Activated CD4-positive, alpha-beta T cell treated with anti-CD3 and anti-CD28 coated beads for 36 hours (primary cell): ENCODE results near the gene RAD51B. TPM values are rescaled to one million over a fixed set of nuclear protein-coding genes. Genes with fewer than 3 reads are reported as not detected.

Experiments used
- ATAC-seq: fragments of 200-7000 bp; cut with Tn5 transposase; one replicate; pipeline ENCODE4 v1.10.0; 2021; ENCODE audit warnings: mild to moderate bottlenecking, moderate library complexity
- CTCF ChIA-PET: fragments of 350-600 bp; sonication (Branson Sonifier 250); formaldehyde crosslinking; loops from one replicate; lab custom pipeline; 2021; ENCODE audit warnings: antibody characterized with exemption; lab: Charles Lee
- POLR2A ChIA-PET: fragments of 350-600 bp; sonication (Branson Sonifier 250); formaldehyde crosslinking; loops from one replicate; lab custom pipeline; 2021; ENCODE audit warnings: antibody characterized with exemption, inconsistent platforms; lab: Charles Lee
- DNase-seq: peaks from one replicate; pipeline ENCODE4 v3.0.0-alpha.2; 2020
- H3K27ac Mint-ChIP-seq: one replicate; pipeline ENCODE4 v1.8.0; 2021; ENCODE audit warnings: mixed read lengths
- H3K27me3 Mint-ChIP-seq: one replicate; pipeline ENCODE4 v1.8.0; 2021; ENCODE audit warnings: mixed read lengths
- H3K36me3 Mint-ChIP-seq: one replicate; pipeline ENCODE4 v1.8.0; 2021; ENCODE audit warnings: low read depth, mixed read lengths
- H3K4me1 Mint-ChIP-seq: one replicate; pipeline ENCODE4 v1.8.0; 2021; ENCODE audit warnings: mixed read lengths
- H3K4me3 Mint-ChIP-seq: one replicate; pipeline ENCODE4 v1.8.0; 2021; ENCODE audit warnings: mild to moderate bottlenecking, moderate library complexity, mixed read lengths
- H3K9me3 Mint-ChIP-seq: one replicate; pipeline ENCODE4 v1.8.0; 2021; ENCODE audit warnings: low read depth, mixed read lengths
- intact Hi-C, 2 experiments: fragments of 100-400 bp; cut with DNase I in 1 of 2; cut with micrococcal nuclease in 1 of 2; formaldehyde crosslinking; loops; one replicate each; pipeline versions ENCODE4 v1.14.2 to v1.15.1; 2022 to 2024; cut with DNase I, micrococcal nuclease
- total RNA-seq, 2 experiments: library from RNA; stranded (reverse); gene quantifications; one replicate each; pipeline ENCODE4 v1.2.3, GENCODE V29; 2021

RAD51B gene
- total RNA-seq, 2 experiments from 2014 or later, result 26.4 to 39.9 TPM

- DNase-seq, result no peak
- ChIA-PET POLR2A (no interaction called here), CTCF (no interaction called here)
- Mint-ChIP-seq H3K4me1 (peaks cover 6% of the 10 kb centered on the region), H3K9me3 (no peaks in the 10 kb centered on the region), H3K27me3 (no peaks in the 10 kb centered on the region), H3K36me3 (no peaks in the 10 kb centered on the region), H3K4me3 (no peak overlapping the region), H3K27ac (no peak overlapping the region)
- no peak for ATAC-seq
- intact Hi-C loops, result no loop called here
Observed at GRCh38 chr14:68551045-68551683, 731.6 kb downstream of the RAD51B start.

GRCh38 chr14:68552075-68552474 lies 732.5 kb downstream of the RAD51B start:
- intact Hi-C loops, result no loop called here
- CTCF ChIA-PET, result no interaction called here
- Mint-ChIP-seq H3K9me3 (no peaks in the 10 kb centered on the region), H3K27ac (no peak overlapping the region), H3K4me3 (no peak overlapping the region), H3K27me3 (no peaks in the 10 kb centered on the region), H3K36me3 (no peaks in the 10 kb centered on the region), H3K4me1 (peaks cover 6% of the 10 kb centered on the region)
- no peak for DNase-seq
- ATAC-seq, result no peak
- POLR2A ChIA-PET, result no interaction called here

- CTCF ChIA-PET, result no interaction called here
- Mint-ChIP-seq H3K27ac (no peak overlapping the region), H3K9me3 (no peaks in the 10 kb centered on the region), H3K4me3 (no peak overlapping the region), H3K27me3 (no peaks in the 10 kb centered on the region), H3K36me3 (no peaks in the 10 kb centered on the region), H3K4me1 (peaks cover 6% of the 10 kb centered on the region)
- intact Hi-C loops, result no loop called here
- POLR2A ChIA-PET, result no interaction called here
- DNase-seq, result no peak
- no peak for ATAC-seq
Observed at GRCh38 chr14:68552602-68553001, 733.0 kb downstream of the RAD51B start.

GRCh38 chr14:68553311-68553710 lies 733.7 kb downstream of the RAD51B start:
- H3K4me3 Mint-ChIP-seq, result no peak overlapping the region
- CTCF ChIA-PET, result interaction anchor here (0.7 kb wide), 1 partner anchor 291 kb away, joined by 3 read pairs; no protein-coding TSS in a partner anchor
- intact Hi-C loops, result no loop called here
- no peaks in the 10 kb centered on the region for H3K36me3 Mint-ChIP-seq
- no peaks in the 10 kb centered on the region for H3K9me3 Mint-ChIP-seq
- peaks cover 6% of the 10 kb centered on the region for H3K4me1 Mint-ChIP-seq
- POLR2A ChIA-PET, result no interaction called here
- ATAC-seq, result no peak
- H3K27me3 Mint-ChIP-seq, result no peaks in the 10 kb centered on the region
- no peak overlapping the region for H3K27ac Mint-ChIP-seq
- DNase-seq, result no peak

DNA sequence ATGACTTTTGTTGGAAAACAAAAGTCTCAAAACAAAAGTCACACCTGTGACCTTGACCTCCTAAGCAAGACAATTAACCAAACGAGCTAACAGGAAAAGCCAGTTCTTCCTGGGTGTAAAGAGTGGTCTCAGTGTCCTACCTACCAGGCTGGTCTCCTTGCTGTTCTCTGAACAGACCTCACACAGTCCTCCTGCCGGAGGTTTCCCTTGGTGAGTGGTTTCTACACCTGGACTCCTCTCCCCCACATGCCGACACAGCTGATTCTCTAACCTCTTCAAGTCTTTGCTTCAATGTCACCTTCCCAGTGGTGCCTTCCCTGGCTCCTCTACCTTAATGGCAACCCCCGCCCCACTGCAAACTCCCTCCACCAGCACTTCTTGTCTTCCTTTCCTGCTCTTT lies 734.7 kb downstream of the RAD51B start:
- Mint-ChIP-seq H3K27me3 (no peaks in the 10 kb centered on the region), H3K36me3 (no peaks in the 10 kb centered on the region), H3K4me3 (no peak overlapping the region), H3K4me1 (peaks cover 6% of the 10 kb centered on the region), H3K9me3 (no peaks in the 10 kb centered on the region), H3K27ac (no peak overlapping the region)
- DNase-seq, result no peak
- ATAC-seq, result no peak
- POLR2A ChIA-PET, result no interaction called here
- intact Hi-C loops, result no loop called here
- CTCF ChIA-PET, result interaction anchor here (0.7 kb wide), 1 partner anchor 290 kb away, joined by 3 read pairs; no protein-coding TSS in a partner anchor

DNA sequence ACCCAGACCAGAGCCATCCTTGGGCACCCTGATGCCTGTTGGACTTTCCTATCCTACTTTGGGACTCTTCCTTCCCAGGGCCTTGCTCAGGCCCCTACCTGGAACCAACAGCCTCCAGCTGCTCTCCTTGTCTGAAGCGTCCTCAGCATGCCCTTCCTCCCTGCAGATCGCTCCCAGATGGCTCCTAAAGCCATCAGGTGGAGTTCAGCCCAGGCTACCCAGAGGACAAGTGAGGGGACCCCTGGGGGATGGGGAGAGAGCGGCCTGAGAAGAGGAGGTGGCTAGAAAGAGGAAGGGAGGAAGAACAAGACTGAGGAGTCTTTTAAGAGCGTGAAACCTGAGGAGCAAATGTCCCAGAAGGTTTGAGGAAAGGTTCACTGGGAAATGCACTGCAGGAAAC lies 736.7 kb downstream of the RAD51B start:
- Mint-ChIP-seq H3K27ac (no peak overlapping the region), H3K9me3 (no peaks in the 10 kb centered on the region), H3K4me1 (peaks cover 6% of the 10 kb centered on the region), H3K4me3 (no peak overlapping the region), H3K27me3 (no peaks in the 10 kb centered on the region), H3K36me3 (no peaks in the 10 kb centered on the region)
- no peak for DNase-seq
- intact Hi-C loops, result no loop called here
- ATAC-seq, result no peak
- CTCF ChIA-PET, result interaction anchor here (0.7 kb wide), 1 partner anchor 690 kb away, joined by 3 read pairs; no protein-coding TSS in a partner anchor
- POLR2A ChIA-PET, result no interaction called here

DNA sequence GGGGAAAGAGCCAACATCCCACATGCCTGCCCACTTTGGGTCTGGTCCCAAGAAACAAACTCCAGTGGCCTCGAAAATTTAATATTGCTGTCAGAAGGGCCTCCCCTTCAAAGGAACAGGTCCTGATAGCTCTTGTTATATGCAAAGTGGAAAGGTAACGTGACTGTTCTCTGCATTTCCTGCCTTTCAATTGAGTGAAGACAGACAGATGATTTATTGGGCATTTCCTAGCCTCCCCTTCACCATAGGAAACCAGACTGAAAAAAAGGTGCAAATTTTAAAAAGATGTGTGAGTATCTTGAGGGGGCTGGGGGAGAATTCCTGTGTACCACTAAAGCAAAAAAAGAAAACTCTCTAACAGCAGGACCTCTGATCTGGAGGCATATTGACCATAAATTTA lies 738.1 kb downstream of the RAD51B start:
- Mint-ChIP-seq H3K27ac (no peak overlapping the region), H3K9me3 (no peaks in the 10 kb centered on the region), H3K27me3 (no peaks in the 10 kb centered on the region), H3K4me1 (peaks cover 19% of the 10 kb centered on the region), H3K36me3 (no peaks in the 10 kb centered on the region), H3K4me3 (no peak overlapping the region)
- ChIA-PET POLR2A (no interaction called here), CTCF (no interaction called here)
- intact Hi-C loops, result no loop called here
- ATAC-seq, result no peak
- no peak for DNase-seq

DNA sequence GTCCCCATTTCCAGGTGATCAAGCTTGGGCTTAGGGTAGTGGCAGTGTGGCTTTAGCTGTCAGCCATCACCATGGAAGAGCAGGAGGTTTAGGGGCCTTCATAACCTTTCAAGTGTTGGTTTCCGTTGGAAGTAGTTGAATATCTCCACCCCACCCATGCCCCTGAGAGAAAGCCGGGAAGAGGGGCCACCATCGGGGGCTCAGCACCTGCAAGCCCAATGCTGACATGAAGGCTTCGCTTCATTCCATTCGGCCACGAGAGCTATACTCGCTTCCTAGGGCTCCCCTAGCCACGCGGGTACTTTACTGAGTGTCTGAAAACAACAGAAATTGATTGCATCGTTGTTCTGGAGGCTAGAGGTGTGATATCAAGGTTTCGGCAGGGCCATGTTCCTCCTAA lies 738.5 kb downstream of the RAD51B start:
- ChIA-PET POLR2A (no interaction called here), CTCF (no interaction called here)
- Mint-ChIP-seq H3K4me3 (no peak overlapping the region), H3K27me3 (no peaks in the 10 kb centered on the region), H3K4me1 (peaks cover 19% of the 10 kb centered on the region), H3K27ac (no peak overlapping the region), H3K9me3 (no peaks in the 10 kb centered on the region), H3K36me3 (no peaks in the 10 kb centered on the region)
- ATAC-seq, result no peak
- intact Hi-C loops, result no loop called here
- no peak for DNase-seq

- no peaks in the 10 kb centered on the region for H3K36me3 Mint-ChIP-seq
- intact Hi-C loops, result no loop called here
- DNase-seq (no peak), ATAC-seq (no peak)
- no peak overlapping the region for H3K27ac Mint-ChIP-seq
- CTCF ChIA-PET, result no interaction called here
- H3K4me1 Mint-ChIP-seq, result peaks cover 32% of the 10 kb centered on the region
- no peak overlapping the region for H3K4me3 Mint-ChIP-seq
- no peaks in the 10 kb centered on the region for H3K27me3 Mint-ChIP-seq
- POLR2A ChIA-PET, result no interaction called here
- H3K9me3 Mint-ChIP-seq, result no peaks in the 10 kb centered on the region
Observed at GRCh38 chr14:68559949-68560348, 740.4 kb downstream of the RAD51B start.

DNA sequence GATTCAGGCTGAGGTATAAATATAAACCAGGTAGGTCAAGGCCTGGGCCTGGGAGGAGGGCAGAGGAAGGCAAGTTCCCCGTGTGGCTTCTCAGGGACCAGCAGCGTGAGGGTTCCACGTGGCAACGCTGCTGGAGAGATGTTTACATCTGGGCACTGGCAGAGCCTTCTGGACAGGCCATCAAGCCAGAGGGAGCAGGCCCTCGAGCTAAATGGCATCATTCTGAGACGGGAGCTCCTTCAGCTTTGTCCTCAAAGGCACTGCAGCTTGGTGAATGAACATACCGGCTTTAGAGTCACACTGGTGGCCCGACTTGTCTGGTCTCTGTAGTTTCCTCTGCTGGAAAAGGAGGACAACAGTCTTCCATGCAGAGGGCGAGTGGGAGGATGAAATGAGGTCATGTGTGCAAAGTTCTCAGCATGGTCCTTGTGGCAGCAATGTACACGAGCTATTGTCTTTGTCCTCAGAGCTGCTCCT lies 742.0 kb downstream of the RAD51B start:
- DNase-seq (no peak), ATAC-seq (no peak)
- H3K36me3 Mint-ChIP-seq, result no peaks in the 10 kb centered on the region
- POLR2A ChIA-PET, result no interaction called here
- H3K4me1 Mint-ChIP-seq, result peaks cover 41% of the 10 kb centered on the region
- CTCF ChIA-PET, result interaction anchor here (0.6 to 0.7 kb wide), 2 partner anchors 15 to 67 kb away, joined by 3 read pairs; no protein-coding TSS in a partner anchor
- intact Hi-C loops, result no loop called here
- no peak overlapping the region for H3K27ac Mint-ChIP-seq
- H3K9me3 Mint-ChIP-seq, result no peaks in the 10 kb centered on the region
- H3K4me3 Mint-ChIP-seq, result no peak overlapping the region
- H3K27me3 Mint-ChIP-seq, result no peaks in the 10 kb centered on the region

DNA sequence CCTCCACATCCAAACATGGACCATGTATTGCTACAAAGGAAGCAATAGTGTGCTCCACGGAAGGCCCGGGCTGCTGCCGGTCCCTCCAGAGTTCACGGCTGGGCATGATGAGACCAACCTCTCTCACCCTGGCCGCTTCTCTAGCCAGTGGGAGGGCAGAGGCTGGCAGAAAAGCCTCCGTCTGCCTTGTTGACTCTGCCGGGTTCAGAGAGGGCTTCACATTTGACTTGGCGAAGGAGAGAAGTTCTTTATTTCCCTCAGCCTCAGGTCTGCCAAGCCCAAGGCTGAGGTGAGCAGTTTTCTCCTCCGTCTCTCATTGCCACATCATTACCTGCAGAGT lies 743.3 kb downstream of the RAD51B start:
- H3K4me1 Mint-ChIP-seq, result peaks cover 41% of the 10 kb centered on the region
- H3K27ac Mint-ChIP-seq, result no peak overlapping the region
- CTCF ChIA-PET, result interaction anchor here (0.6 kb wide), 1 partner anchor 206 kb away, joined by 3 read pairs; no protein-coding TSS in a partner anchor
- H3K9me3 Mint-ChIP-seq, result no peaks in the 10 kb centered on the region
- no peaks in the 10 kb centered on the region for H3K27me3 Mint-ChIP-seq
- intact Hi-C loops, result no loop called here
- DNase-seq (no peak), ATAC-seq (no peak)
- H3K4me3 Mint-ChIP-seq, result no peak overlapping the region
- no peaks in the 10 kb centered on the region for H3K36me3 Mint-ChIP-seq
- POLR2A ChIA-PET, result no interaction called here

DNA sequence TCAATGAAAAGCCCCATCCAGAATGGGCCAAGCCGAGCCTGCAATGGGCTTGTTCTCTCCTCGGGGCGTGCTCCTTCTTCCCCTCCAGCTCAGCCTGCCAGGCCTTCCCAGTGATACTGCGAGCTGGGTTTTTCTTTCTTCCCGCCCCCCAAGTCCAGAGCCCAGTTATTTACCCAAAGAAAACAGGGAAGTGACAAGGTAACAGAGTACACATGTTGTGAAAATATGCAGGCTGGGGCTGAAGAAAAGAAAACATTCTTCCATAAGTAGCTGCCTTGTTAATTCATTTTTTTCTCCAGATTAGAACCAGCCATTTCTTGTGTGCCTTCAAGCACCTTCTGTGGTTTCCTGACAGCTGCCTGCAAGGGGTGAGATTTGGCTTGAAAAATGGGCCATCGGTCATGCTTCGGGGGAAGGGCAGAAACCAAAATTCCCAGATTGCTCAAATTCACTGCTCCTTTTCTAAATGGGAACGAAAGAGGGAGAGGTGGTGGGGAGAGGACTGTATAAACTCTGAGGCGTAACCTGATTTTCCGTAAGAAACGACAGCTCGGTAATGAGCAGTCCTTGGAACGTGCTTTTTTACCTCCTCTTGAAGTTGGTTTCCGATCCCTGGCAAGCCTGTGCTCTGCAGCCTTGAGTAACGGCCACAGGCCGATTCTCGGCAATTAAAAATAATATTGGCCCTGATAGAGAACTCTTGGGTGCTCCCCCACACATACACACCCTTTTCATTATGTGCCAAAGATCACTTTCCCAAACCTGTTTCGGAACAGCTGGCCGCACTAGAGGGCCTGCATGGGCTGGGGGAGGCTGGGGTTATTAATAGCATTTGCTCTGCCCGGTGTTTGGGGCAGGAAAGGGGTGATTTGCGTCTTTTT lies 743.9 kb downstream of the RAD51B start:
- POLR2A ChIA-PET, result no interaction called here
- intact Hi-C loops, result no loop called here
- peaks cover 41% of the 10 kb centered on the region for H3K4me1 Mint-ChIP-seq
- ATAC-seq (no peak), DNase-seq (no peak)
- no peak overlapping the region for H3K4me3 Mint-ChIP-seq
- H3K36me3 Mint-ChIP-seq, result no peaks in the 10 kb centered on the region
- no peaks in the 10 kb centered on the region for H3K9me3 Mint-ChIP-seq
- CTCF ChIA-PET, result no interaction called here
- H3K27ac Mint-ChIP-seq, result no peak overlapping the region
- no peaks in the 10 kb centered on the region for H3K27me3 Mint-ChIP-seq
